ENCODE results near the gene IP6K3.

Gene IP6K3

GRCh38 chr6:33676416-33677142, 70.1 kb downstream of the IP6K3 start:
- no peak for TF ChIP-seq CTCF (IDR thresholded peaks at IDR 0.05; ENCODE audit: borderline replicate concordance, insufficient read depth, low read depth, low read length)
- no peak overlapping the region for H3K4me3 ChIP-seq (ENCODE audit: low read depth, low read length)

GRCh38 chr6:33675968-33676367, 70.7 kb downstream of the IP6K3 start:
- no peak overlapping the region for H3K4me3 ChIP-seq (ENCODE audit: low read depth, low read length)
- TF ChIP-seq CTCF (IDR thresholded peaks at IDR 0.05; ENCODE audit: borderline replicate concordance, insufficient read depth, low read depth, low read length), result no peak

- H3K4me3 ChIP-seq (ENCODE audit: low read depth, low read length), result no peak overlapping the region
- TF ChIP-seq CTCF (IDR thresholded peaks at IDR 0.05; ENCODE audit: borderline replicate concordance, insufficient read depth, low read depth, low read length), result no peak
Observed at GRCh38 chr6:33673851-33674250, 72.9 kb downstream of the IP6K3 start.

GRCh38 chr6:33672808-33673207, 73.9 kb downstream of the IP6K3 start:
- TF ChIP-seq CTCF (IDR thresholded peaks at IDR 0.05; ENCODE audit: borderline replicate concordance, insufficient read depth, low read depth, low read length), result peak; percentile 41; the same call in 1 of the 2 replicates
- no peak overlapping the region for H3K4me3 ChIP-seq (ENCODE audit: low read depth, low read length)

- no peak overlapping the region for H3K4me3 ChIP-seq (ENCODE audit: low read depth, low read length)
- no peak for TF ChIP-seq CTCF (IDR thresholded peaks at IDR 0.05; ENCODE audit: borderline replicate concordance, insufficient read depth, low read depth, low read length)
Observed at GRCh38 chr6:33671744-33672072, 75.0 kb downstream of the IP6K3 start.

Data from GM12875 (cell line).